Peyer's patch (tissue), 4 donors: ENCODE data around the gene HS6ST2. TPM values are rescaled to one million over a fixed set of nuclear protein-coding genes. Genes with fewer than 3 reads are reported as not detected.

Experiments
- DNase-seq, 3 donors: peaks; one replicate each; pipeline ENCODE4 v3.0.0-alpha.2; 2017 to 2019
- H3K27ac ChIP-seq, 4 donors: fragments of 200-600 bp; sonication (generic); one replicate each; pipeline ENCODE4 v1.5.1; 2016 to 2019
- H3K27me3 ChIP-seq, 2 donors: fragments of 200-600 bp; sonication (generic); one replicate each; pipeline ENCODE4 v1.5.1; 2019
- H3K36me3 ChIP-seq, 3 donors: fragments of 200-600 bp; sonication (generic); one replicate each; pipeline ENCODE4 v1.5.1; 2016 to 2019
- H3K4me1 ChIP-seq, 4 donors: fragments of 200-600 bp; sonication (generic); one replicate each; pipeline ENCODE4 v1.5.1; 2016 to 2019
- H3K4me3 ChIP-seq, 4 donors: fragments of 200-600 bp; sonication (generic); 1 replicate in 3 of 4; 2 replicates in 1 of 4; pipeline ENCODE4 v1.5.1; 2016 to 2019; ENCODE audit warnings: mild to moderate bottlenecking in 1 of 4
- H3K9me3 ChIP-seq, 4 donors: fragments of 200-600 bp; sonication (generic); one replicate each; pipeline ENCODE4 v1.5.1; 2016 to 2019; ENCODE audit warnings: mild to moderate bottlenecking in 1 of 4
- CTCF ChIP-seq, 6 experiments: fragments of 450-650 bp in 4 of 6; fragments of 200-600 bp in 2 of 6; sonication (generic) in 1 of 6; IDR thresholded peaks; one replicate each; pipeline ENCODE4 v1.5.1; 2017 to 2019; ENCODE audit warnings: antibody characterized with exemption in 6 of 6, mild to moderate bottlenecking in 3 of 6, moderate library complexity in 1 of 6
- POLR2A ChIP-seq, 2 donors: fragments of 450-650 bp; IDR thresholded peaks; one replicate each; pipeline ENCODE4 v1.5.1; 2017; ENCODE audit warnings: antibody characterized with exemption in 2 of 2, mild to moderate bottlenecking in 2 of 2, moderate library complexity in 2 of 2
- total RNA-seq, 4 donors: library from RNA; depleted of rRNA; stranded (reverse); fragments of >200 nt; gene quantifications; one replicate each; pipeline ENCODE4 v1.1.0, GENCODE V29; 2016

HS6ST2 gene
- total RNA-seq, 4 donors from 2014 or later: not detected

GRCh38 chrX:132837967-132838366 is 120.5 kb downstream of the HS6ST2 start:
- H3K36me3 ChIP-seq: no peaks in the 10 kb centered on the region
- peak in 1 of 3 donors; percentile 47 for DNase-seq
- no peaks in the 10 kb centered on the region for H3K9me3 ChIP-seq
- TF ChIP-seq POLR2A (IDR thresholded peaks at IDR 0.05) (no peak), CTCF (IDR thresholded peaks at IDR 0.05) (no peak)
- no peaks in the 10 kb centered on the region for H3K27me3 ChIP-seq
- no peaks in the 10 kb centered on the region for H3K4me1 ChIP-seq
- no peak overlapping the region for H3K27ac ChIP-seq
- no peak overlapping the region for H3K4me3 ChIP-seq

- Histone ChIP-seq H3K36me3 (no peaks in the 10 kb centered on the region), H3K9me3 (no peaks in the 10 kb centered on the region), H3K27ac (no peak overlapping the region), H3K4me3 (no peak overlapping the region), H3K4me1 (no peaks in the 10 kb centered on the region), H3K27me3 (no peaks in the 10 kb centered on the region)
- no peak for TF ChIP-seq CTCF (IDR thresholded peaks at IDR 0.05)
- TF ChIP-seq POLR2A (IDR thresholded peaks at IDR 0.05): no peak
- no peak for DNase-seq
Observed at GRCh38 chrX:132837126-132837525, 121.3 kb downstream of the HS6ST2 start.

GRCh38 chrX:132836471-132836870 is 122.0 kb downstream of the HS6ST2 start:
- H3K36me3 ChIP-seq: no peaks in the 10 kb centered on the region
- H3K27me3 ChIP-seq: no peaks in the 10 kb centered on the region
- H3K27ac ChIP-seq: no peak overlapping the region
- no peak for DNase-seq
- H3K4me1 ChIP-seq: no peaks in the 10 kb centered on the region
- H3K4me3 ChIP-seq: no peak overlapping the region
- TF ChIP-seq POLR2A (IDR thresholded peaks at IDR 0.05) (no peak), CTCF (IDR thresholded peaks at IDR 0.05) (no peak)
- no peaks in the 10 kb centered on the region for H3K9me3 ChIP-seq

GRCh38 chrX:132834741-132835140 is 123.7 kb downstream of the HS6ST2 start:
- no peak for DNase-seq
- H3K27ac ChIP-seq: no peak overlapping the region
- TF ChIP-seq CTCF (IDR thresholded peaks at IDR 0.05) (no peak), POLR2A (IDR thresholded peaks at IDR 0.05) (no peak)

GRCh38 chrX:132834109-132834508 is 124.3 kb downstream of the HS6ST2 start:
- Histone ChIP-seq H3K9me3 (no peaks in the 10 kb centered on the region), H3K27me3 (no peaks in the 10 kb centered on the region), H3K36me3 (no peaks in the 10 kb centered on the region), H3K4me1 (no peaks in the 10 kb centered on the region), H3K4me3 (no peak overlapping the region), H3K27ac (no peak overlapping the region)
- TF ChIP-seq CTCF (IDR thresholded peaks at IDR 0.05) (no peak), POLR2A (IDR thresholded peaks at IDR 0.05) (no peak)
- no peak for DNase-seq

More at GRCh38 chrX:132834741-132835140, 123.7 kb downstream of the HS6ST2 start:
- no peaks in the 10 kb centered on the region for H3K9me3 ChIP-seq
- H3K36me3 ChIP-seq: no peaks in the 10 kb centered on the region
- no peaks in the 10 kb centered on the region for H3K4me1 ChIP-seq
- H3K27me3 ChIP-seq: no peaks in the 10 kb centered on the region
- no peak overlapping the region for H3K4me3 ChIP-seq

- Histone ChIP-seq H3K27ac (no peak overlapping the region), H3K4me1 (no peaks in the 10 kb centered on the region), H3K4me3 (no peak overlapping the region), H3K9me3 (no peaks in the 10 kb centered on the region), H3K36me3 (no peaks in the 10 kb centered on the region), H3K27me3 (no peaks in the 10 kb centered on the region)
- TF ChIP-seq POLR2A (IDR thresholded peaks at IDR 0.05) (no peak), CTCF (IDR thresholded peaks at IDR 0.05) (no peak)
- DNase-seq: no peak
Observed at GRCh38 chrX:132833373-132833772, 125.1 kb downstream of the HS6ST2 start.
